HEK293 (cell line): ENCODE results near the gene AGPAT4.

Source experiments
- CTCF ChIA-PET: fragments of 350-600 bp; formaldehyde crosslinking; extraction: SDS; loops from one replicate; lab custom pipeline; 2021; ENCODE audit warnings: antibody characterized with exemption; lab: Yijun Ruan, JAX
- POLR2A ChIA-PET: fragments of 300-600 bp; formaldehyde crosslinking; extraction: SDS; loops from one replicate; lab custom pipeline; 2020; ENCODE audit warnings: antibody characterized with exemption, inconsistent platforms; lab: Yijun Ruan, JAX
- H3K27ac ChIP-seq: fragments of 200-500 bp; sonication (Bioruptor generic); 2 replicates; pipeline ENCODE4 v1.5.1; 2014; ENCODE audit warnings: low read depth, low read length, control low read depth, inconsistent platforms; ENCODE audit errors: extremely low read depth
- H3K36me3 ChIP-seq, 2 experiments: fragments of 200-500 bp in 1 of 2; sonication (Bioruptor generic) in 1 of 2; 1 replicate in 1 of 2; 2 replicates in 1 of 2; pipeline ENCODE4 v1.5.1; 2014 to 2017; ENCODE audit warnings: inconsistent platforms in 2 of 2, low read length in 2 of 2; ENCODE audit not compliant: control insufficient read depth in 2 of 2, insufficient read depth in 1 of 2
- H3K4me1 ChIP-seq: fragments of 200-500 bp; sonication (Bioruptor generic); 2 replicates; pipeline ENCODE4 v1.5.1; 2014; ENCODE audit warnings: mild to moderate bottlenecking, low read length, inconsistent platforms; ENCODE audit not compliant: control insufficient read depth, insufficient read depth
- H3K4me3 ChIP-seq: 2 replicates; pipeline ENCODE4 v1.5.1; 2011; ENCODE audit warnings: low read depth, mild to moderate bottlenecking, control low read depth, low read length, moderate library complexity
- H3K9me3 ChIP-seq: fragments of 200-500 bp; sonication (Bioruptor generic); 2 replicates; pipeline ENCODE4 v1.5.1; 2014; ENCODE audit warnings: low read depth, low read length, inconsistent platforms; ENCODE audit not compliant: control insufficient read depth, insufficient read depth
- KLF1 ChIP-seq: fragments of 450-650 bp; formaldehyde crosslinking; IDR thresholded peaks from 2 replicates; pipeline ENCODE4 v1.5.1; 2016; ENCODE audit warnings: missing biosample characterization, missing genetic modification characterization
- MZF1 ChIP-seq: fragments of 450-650 bp; formaldehyde crosslinking; IDR thresholded peaks from 2 replicates; pipeline ENCODE4 v1.5.1; 2017; ENCODE audit warnings: missing biosample characterization, missing genetic modification characterization, borderline replicate concordance
- OSR2 ChIP-seq: fragments of 450-650 bp; formaldehyde crosslinking; IDR thresholded peaks from 2 replicates; pipeline ENCODE4 v1.5.1; 2016; ENCODE audit warnings: missing biosample characterization, missing genetic modification characterization
- PRDM2 ChIP-seq: fragments of 450-650 bp; formaldehyde crosslinking; IDR thresholded peaks from 2 replicates; pipeline ENCODE4 v1.5.1; 2016; ENCODE audit warnings: missing biosample characterization, missing genetic modification characterization, borderline replicate concordance
- RBAK ChIP-seq: fragments of 450-650 bp; formaldehyde crosslinking; IDR thresholded peaks from 2 replicates; pipeline ENCODE4 v1.5.1; 2016; ENCODE audit warnings: missing biosample characterization, missing genetic modification characterization
- YY2 ChIP-seq: fragments of 450-650 bp; formaldehyde crosslinking; IDR thresholded peaks from 2 replicates; pipeline ENCODE4 v1.5.1; 2016; ENCODE audit warnings: missing biosample characterization, missing genetic modification characterization
- ZBTB8A ChIP-seq: fragments of 450-650 bp; formaldehyde crosslinking; IDR thresholded peaks from 2 replicates; pipeline ENCODE4 v1.5.1; 2016; ENCODE audit warnings: missing biosample characterization, missing genetic modification characterization
- ZEB2 ChIP-seq: fragments of 450-650 bp; formaldehyde crosslinking; IDR thresholded peaks from 2 replicates; pipeline ENCODE4 v1.5.1; 2016; ENCODE audit warnings: missing biosample characterization, missing genetic modification characterization
- ZNF114 ChIP-seq: fragments of 450-650 bp; formaldehyde crosslinking; IDR thresholded peaks from 2 replicates; pipeline ENCODE4 v1.5.0; 2017; ENCODE audit warnings: missing biosample characterization, missing genetic modification characterization
- ZNF146 ChIP-seq: fragments of 450-650 bp; formaldehyde crosslinking; IDR thresholded peaks from 2 replicates; pipeline ENCODE4 v1.5.1; 2016; ENCODE audit warnings: missing biosample characterization, missing genetic modification characterization
- ZNF2 ChIP-seq: fragments of 450-650 bp; formaldehyde crosslinking; IDR thresholded peaks from 2 replicates; pipeline ENCODE4 v1.5.1; 2016; ENCODE audit warnings: missing biosample characterization, missing genetic modification characterization
- ZNF324 ChIP-seq: fragments of 450-650 bp; formaldehyde crosslinking; IDR thresholded peaks from 2 replicates; pipeline ENCODE4 v1.5.1; 2016; ENCODE audit warnings: missing biosample characterization, missing genetic modification characterization
- ZNF37A ChIP-seq: fragments of 450-650 bp; IDR thresholded peaks from 2 replicates; pipeline ENCODE4 v1.5.1; 2018; ENCODE audit warnings: missing biosample characterization, missing genetic modification characterization
- ZNF514 ChIP-seq: fragments of 450-650 bp; formaldehyde crosslinking; IDR thresholded peaks from 2 replicates; pipeline ENCODE4 v1.5.1; 2016; ENCODE audit warnings: missing biosample characterization, missing genetic modification characterization
- ZNF521 ChIP-seq: fragments of 450-650 bp; formaldehyde crosslinking; IDR thresholded peaks from 2 replicates; pipeline ENCODE4 v1.5.1; 2017; ENCODE audit warnings: missing biosample characterization, mild to moderate bottlenecking, missing genetic modification characterization
- ZNF658 ChIP-seq: fragments of 450-650 bp; formaldehyde crosslinking; IDR thresholded peaks from 2 replicates; pipeline ENCODE4; 2016; ENCODE audit warnings: missing biosample characterization, missing genetic modification characterization
- ZNF670 ChIP-seq: fragments of 450-650 bp; formaldehyde crosslinking; IDR thresholded peaks from 2 replicates; pipeline ENCODE4 v1.5.1; 2016; ENCODE audit warnings: missing biosample characterization, missing genetic modification characterization, low read depth
- ZNF677 ChIP-seq: fragments of 450-650 bp; IDR thresholded peaks from 2 replicates; pipeline ENCODE4 v1.5.0; 2018; ENCODE audit warnings: missing biosample characterization, mild to moderate bottlenecking, missing genetic modification characterization, moderate library complexity
- ZNF837 ChIP-seq: fragments of 450-650 bp; formaldehyde crosslinking; IDR thresholded peaks from 2 replicates; pipeline ENCODE4 v1.5.1; 2016; ENCODE audit warnings: missing biosample characterization, missing genetic modification characterization
- TF ChIP-seq, protein P1 (sequence below): fragments of 450-650 bp; formaldehyde crosslinking; conservative IDR thresholded peaks from 2 replicates; pipeline ENCODE4 v1.5.1; 2016; ENCODE audit warnings: low read depth, missing biosample characterization, missing genetic modification characterization
- TF ChIP-seq, protein P2 (sequence below): fragments of 450-650 bp; formaldehyde crosslinking; IDR thresholded peaks from 2 replicates; pipeline ENCODE4 v1.5.1; 2016; ENCODE audit warnings: missing biosample characterization, missing genetic modification characterization

Gene AGPAT4

GRCh38 chr6:161171207-161171606, 102.7 kb downstream of the AGPAT4 start (continued):
- no peak for TF ChIP-seq ZNF514 (tag by site-specific recombination)

- peaks cover 0 to 18% of the 10 kb centered on the region in 2 experiments; a peak in 1 of 3 replicates for H3K36me3 ChIP-seq
- TF ChIP-seq ZNF521 = no peak
- TF ChIP-seq ZNF837 (tag by site-specific recombination) = no peak
- no peak for TF ChIP-seq ZNF670
- TF ChIP-seq KLF1 = no peak
- TF ChIP-seq ZNF37A (tag by site-specific recombination) = no peak
- no peak for TF ChIP-seq RBAK (tag by site-specific recombination)
- no peak for TF ChIP-seq OSR2 (tag by site-specific recombination)
- no peak for TF ChIP-seq ZNF658 (tag by site-specific recombination)
- TF ChIP-seq, all 188 proteins: peak for 0
- ChIA-PET CTCF (interaction anchor here (0.7 to 1.4 kb wide), 3 partner anchors 201 to 1197 kb away, joined by 3 to 7 read pairs (median 5); no protein-coding TSS in a partner anchor), POLR2A (interaction anchor here (2.0 kb wide), 1 partner anchor 104 kb away, joined by 12 read pairs; the partner anchor contains the start of gene AGPAT4)
- peaks cover 3% of the 10 kb centered on the region; the same call in 1 of the 2 replicates for H3K4me1 ChIP-seq
- no peaks in the 10 kb centered on the region for H3K9me3 ChIP-seq
- no peak overlapping the region for H3K4me3 ChIP-seq
- no peak overlapping the region for H3K27ac ChIP-seq
Observed at GRCh38 chr6:161169696-161170095, 104.2 kb downstream of the AGPAT4 start.

- ChIA-PET CTCF (interaction anchor here (1.0 to 1.4 kb wide), 2 partner anchors 201 to 205 kb away, joined by 3 to 5 read pairs; no protein-coding TSS in a partner anchor), POLR2A (interaction anchor here (2.0 kb wide), 1 partner anchor 104 kb away, joined by 12 read pairs; the partner anchor contains the start of gene AGPAT4)
- H3K27ac ChIP-seq = no peak overlapping the region
- H3K4me3 ChIP-seq = no peak overlapping the region
- no peaks in the 10 kb centered on the region for H3K9me3 ChIP-seq
- peaks cover 3% of the 10 kb centered on the region; the same call in 1 of the 2 replicates for H3K4me1 ChIP-seq
- peaks cover 0 to 24% of the 10 kb centered on the region in 2 experiments; a peak in 1 of 3 replicates for H3K36me3 ChIP-seq
- TF ChIP-seq ZNF146 (tag by site-specific recombination) (no peak), ZNF114 (tag by site-specific recombination) (no peak), ZEB2 (tag by site-specific recombination) (no peak), PRDM2 (no peak), ZNF677 (tag by site-specific recombination) (no peak), MZF1 (tag by site-specific recombination) (no peak), ZBTB8A (tag by site-specific recombination) (no peak), ZNF2 (tag by site-specific recombination) (no peak), ZNF324 (tag by site-specific recombination) (no peak), YY2 (tag by site-specific recombination) (no peak), OSR2 (tag by site-specific recombination) (no peak)
- TF ChIP-seq, protein P1, sequence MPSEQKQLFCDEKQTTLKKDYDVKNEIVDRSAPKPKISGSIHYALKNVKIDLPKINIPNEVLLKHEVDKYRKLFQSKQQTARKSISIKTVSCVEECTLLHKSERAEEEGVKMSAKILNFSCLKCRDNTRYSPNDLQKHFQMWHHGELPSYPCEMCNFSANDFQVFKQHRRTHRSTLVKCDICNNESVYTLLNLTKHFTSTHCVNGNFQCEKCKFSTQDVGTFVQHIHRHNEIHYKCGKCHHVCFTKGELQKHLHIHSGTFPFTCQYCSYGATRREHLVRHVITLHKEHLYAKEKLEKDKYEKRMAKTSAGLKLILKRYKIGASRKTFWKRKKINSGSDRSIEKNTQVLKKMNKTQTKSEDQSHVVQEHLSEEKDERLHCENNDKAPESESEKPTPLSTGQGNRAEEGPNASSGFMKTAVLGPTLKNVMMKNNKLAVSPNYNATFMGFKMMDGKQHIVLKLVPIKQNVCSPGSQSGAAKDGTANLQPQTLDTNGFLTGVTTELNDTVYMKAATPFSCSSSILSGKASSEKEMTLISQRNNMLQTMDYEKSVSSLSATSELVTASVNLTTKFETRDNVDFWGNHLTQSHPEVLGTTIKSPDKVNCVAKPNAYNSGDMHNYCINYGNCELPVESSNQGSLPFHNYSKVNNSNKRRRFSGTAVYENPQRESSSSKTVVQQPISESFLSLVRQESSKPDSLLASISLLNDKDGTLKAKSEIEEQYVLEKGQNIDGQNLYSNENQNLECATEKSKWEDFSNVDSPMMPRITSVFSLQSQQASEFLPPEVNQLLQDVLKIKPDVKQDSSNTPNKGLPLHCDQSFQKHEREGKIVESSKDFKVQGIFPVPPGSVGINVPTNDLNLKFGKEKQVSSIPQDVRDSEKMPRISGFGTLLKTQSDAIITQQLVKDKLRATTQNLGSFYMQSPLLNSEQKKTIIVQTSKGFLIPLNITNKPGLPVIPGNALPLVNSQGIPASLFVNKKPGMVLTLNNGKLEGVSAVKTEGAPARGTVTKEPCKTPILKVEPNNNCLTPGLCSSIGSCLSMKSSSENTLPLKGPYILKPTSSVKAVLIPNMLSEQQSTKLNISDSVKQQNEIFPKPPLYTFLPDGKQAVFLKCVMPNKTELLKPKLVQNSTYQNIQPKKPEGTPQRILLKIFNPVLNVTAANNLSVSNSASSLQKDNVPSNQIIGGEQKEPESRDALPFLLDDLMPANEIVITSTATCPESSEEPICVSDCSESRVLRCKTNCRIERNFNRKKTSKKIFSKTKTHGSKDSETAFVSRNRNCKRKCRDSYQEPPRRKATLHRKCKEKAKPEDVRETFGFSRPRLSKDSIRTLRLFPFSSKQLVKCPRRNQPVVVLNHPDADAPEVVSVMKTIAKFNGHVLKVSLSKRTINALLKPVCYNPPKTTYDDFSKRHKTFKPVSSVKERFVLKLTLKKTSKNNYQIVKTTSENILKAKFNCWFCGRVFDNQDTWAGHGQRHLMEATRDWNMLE = no peak
- TF ChIP-seq, protein P2, sequence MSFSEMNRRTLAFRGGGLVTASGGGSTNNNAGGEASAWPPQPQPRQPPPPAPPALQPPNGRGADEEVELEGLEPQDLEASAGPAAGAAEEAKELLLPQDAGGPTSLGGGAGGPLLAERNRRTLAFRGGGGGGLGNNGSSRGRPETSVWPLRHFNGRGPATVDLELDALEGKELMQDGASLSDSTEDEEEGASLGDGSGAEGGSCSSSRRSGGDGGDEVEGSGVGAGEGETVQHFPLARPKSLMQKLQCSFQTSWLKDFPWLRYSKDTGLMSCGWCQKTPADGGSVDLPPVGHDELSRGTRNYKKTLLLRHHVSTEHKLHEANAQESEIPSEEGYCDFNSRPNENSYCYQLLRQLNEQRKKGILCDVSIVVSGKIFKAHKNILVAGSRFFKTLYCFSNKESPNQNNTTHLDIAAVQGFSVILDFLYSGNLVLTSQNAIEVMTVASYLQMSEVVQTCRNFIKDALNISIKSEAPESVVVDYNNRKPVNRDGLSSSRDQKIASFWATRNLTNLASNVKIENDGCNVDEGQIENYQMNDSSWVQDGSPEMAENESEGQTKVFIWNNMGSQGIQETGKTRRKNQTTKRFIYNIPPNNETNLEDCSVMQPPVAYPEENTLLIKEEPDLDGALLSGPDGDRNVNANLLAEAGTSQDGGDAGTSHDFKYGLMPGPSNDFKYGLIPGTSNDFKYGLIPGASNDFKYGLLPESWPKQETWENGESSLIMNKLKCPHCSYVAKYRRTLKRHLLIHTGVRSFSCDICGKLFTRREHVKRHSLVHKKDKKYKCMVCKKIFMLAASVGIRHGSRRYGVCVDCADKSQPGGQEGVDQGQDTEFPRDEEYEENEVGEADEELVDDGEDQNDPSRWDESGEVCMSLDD (tag by site-specific recombination) = no peak
Observed at GRCh38 chr6:161169035-161169434, 104.8 kb downstream of the AGPAT4 start.
